Activated naive CD4-positive, alpha-beta T cell treated with anti-CD3 and anti-CD28 coated beads, Interleukin-2, amount 10 ng/mL, durations not matched to agents 5 hours and 36 hours (primary cell): ENCODE measurements around the gene CLEC3B. TPM values are rescaled to one million over a fixed set of nuclear protein-coding genes. Genes with fewer than 3 reads are reported as not detected.

Experiments
- total RNA-seq, 2 experiments: library from RNA; stranded (reverse); gene quantifications; one replicate each; pipeline ENCODE4 v1.2.3, GENCODE V29; 2021

The CLEC3B gene, protein sequence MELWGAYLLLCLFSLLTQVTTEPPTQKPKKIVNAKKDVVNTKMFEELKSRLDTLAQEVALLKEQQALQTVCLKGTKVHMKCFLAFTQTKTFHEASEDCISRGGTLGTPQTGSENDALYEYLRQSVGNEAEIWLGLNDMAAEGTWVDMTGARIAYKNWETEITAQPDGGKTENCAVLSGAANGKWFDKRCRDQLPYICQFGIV
- under 1 TPM; 0.33 to 0.41 TPM for total RNA-seq

GRCh38 chr3:45026038-45026437 is at the start of gene CLEC3B:
TSS of gene CLEC3B (plus strand) at chr3:45026303. CDS start at chr3:45026363, 60 bp downstream.

Other genes with a start within 250 kb of the CLEC3B start
- 10 to 100 TPM; 15.4 to 16.3 TPM for gene TMEM42, start 164.4 kb upstream of the CLEC3B start, total RNA-seq
- gene TGM4, start 151.7 kb upstream of the CLEC3B start, total RNA-seq, result not detected
- 10 to 100 TPM; 42.8 to 50.8 TPM for gene ZDHHC3, start 50.1 kb upstream of the CLEC3B start, total RNA-seq
- 10 to 100 TPM; 42.3 to 44.1 TPM for gene EXOSC7, start 50.1 kb upstream of the CLEC3B start, total RNA-seq
- 1 to 10 TPM; 6.2 to 7.1 TPM for gene CDCP1, start 120.1 kb downstream of the CLEC3B start, total RNA-seq
- gene TMEM158, start 200.0 kb downstream of the CLEC3B start, total RNA-seq, result not detected